ENCODE results near the gene RAC2.

The RAC2 gene

DNA sequence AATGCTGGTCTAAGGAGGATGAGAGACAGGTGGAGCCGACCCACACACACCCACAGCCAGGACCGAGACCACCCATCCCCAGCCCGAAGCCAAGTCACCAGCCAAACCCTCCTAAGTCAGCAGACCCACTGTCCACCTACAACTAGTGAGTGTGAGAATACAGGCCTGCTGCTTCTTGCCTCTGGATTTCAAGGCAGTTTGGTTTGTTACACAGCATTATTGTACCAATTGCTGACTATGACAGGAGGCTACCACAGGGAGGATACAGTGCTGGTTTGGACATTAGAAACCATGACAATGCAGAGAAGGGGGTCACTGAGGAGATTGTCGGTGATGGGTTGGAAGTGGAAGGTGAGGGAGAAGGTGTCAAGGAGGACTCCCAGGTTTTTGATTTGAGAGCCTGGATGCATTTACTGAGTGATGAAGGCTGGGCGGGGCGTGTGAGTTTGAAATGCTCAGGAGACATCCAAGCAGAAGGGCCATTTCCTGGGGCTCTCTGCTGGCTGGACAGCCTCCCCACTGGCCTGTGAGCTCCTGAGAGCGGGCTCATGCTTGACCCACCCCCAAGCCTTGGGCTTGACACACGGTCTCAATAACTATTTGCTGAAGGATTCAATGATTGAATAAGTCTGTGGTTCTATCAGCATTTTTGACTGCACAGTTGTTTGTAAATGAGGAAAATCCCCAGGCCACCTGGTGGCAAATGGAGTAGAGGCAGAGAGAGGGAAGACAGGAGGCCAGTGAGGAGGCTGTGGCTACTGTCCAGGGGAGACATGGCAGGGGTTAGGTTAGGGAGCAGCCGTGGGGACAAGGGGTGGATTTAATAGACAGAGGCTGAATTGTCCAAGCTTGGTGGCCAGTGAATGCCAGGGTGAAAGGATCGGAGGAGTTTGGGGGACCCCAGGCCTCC, 22.4 kb downstream of the RAC2 start:
- H3K36me3 ChIP-seq (ENCODE audit: control insufficient read depth, insufficient read depth, low read length) = peaks cover 21% of the 10 kb centered on the region
- TF ChIP-seq, protein P1, sequence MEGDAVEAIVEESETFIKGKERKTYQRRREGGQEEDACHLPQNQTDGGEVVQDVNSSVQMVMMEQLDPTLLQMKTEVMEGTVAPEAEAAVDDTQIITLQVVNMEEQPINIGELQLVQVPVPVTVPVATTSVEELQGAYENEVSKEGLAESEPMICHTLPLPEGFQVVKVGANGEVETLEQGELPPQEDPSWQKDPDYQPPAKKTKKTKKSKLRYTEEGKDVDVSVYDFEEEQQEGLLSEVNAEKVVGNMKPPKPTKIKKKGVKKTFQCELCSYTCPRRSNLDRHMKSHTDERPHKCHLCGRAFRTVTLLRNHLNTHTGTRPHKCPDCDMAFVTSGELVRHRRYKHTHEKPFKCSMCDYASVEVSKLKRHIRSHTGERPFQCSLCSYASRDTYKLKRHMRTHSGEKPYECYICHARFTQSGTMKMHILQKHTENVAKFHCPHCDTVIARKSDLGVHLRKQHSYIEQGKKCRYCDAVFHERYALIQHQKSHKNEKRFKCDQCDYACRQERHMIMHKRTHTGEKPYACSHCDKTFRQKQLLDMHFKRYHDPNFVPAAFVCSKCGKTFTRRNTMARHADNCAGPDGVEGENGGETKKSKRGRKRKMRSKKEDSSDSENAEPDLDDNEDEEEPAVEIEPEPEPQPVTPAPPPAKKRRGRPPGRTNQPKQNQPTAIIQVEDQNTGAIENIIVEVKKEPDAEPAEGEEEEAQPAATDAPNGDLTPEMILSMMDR (IDR thresholded peaks at IDR 0.05; ENCODE audit: insufficient read depth, low read length, poor library complexity, severe bottlenecking) = peak; percentile 9

DNA sequence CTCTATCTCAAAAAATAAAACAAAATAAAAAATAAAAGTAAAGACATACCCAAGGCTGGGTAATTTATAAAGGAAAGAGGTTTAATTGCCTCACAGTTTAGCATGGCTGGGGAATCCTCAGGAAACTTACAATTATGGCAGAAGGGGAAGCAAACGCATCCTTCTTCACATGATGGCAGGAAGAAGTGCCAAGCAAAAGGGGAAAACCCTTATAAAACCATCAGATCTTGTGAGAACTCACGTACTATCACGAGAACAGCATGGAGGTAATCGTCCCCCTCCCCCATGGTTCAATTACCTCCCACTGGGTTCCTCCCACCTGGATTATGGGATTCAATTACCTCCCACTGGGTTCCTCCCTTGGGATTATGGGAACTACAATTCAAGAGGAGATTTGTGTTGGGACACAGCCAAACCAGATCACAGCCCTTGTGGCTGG, 23.5 kb downstream of the RAC2 start:
- TF ChIP-seq, protein P1 (IDR thresholded peaks at IDR 0.05; ENCODE audit: insufficient read depth, low read length, poor library complexity, severe bottlenecking) = no peak
- Histone ChIP-seq H3K36me3 (ENCODE audit: control insufficient read depth, insufficient read depth, low read length) (peaks cover 10% of the 10 kb centered on the region), H3K4me3 (replicated peaks; ENCODE audit: low read depth, low read length) (peak overlapping the region; percentile 39; the same call in 1 of the 2 replicates), H3K27me3 (replicated peaks; ENCODE audit: control insufficient read depth, insufficient read depth, low read length) (no peaks in the 10 kb centered on the region)
- DNase-seq (ENCODE audit: extremely low read depth, insufficient read length) = no peak

More for the DNA sequence above, 22.4 kb downstream of the RAC2 start:
- Histone ChIP-seq H3K4me3 (replicated peaks; ENCODE audit: low read depth, low read length) (no peak overlapping the region), H3K27me3 (replicated peaks; ENCODE audit: control insufficient read depth, insufficient read depth, low read length) (no peaks in the 10 kb centered on the region)
- DNase-seq (ENCODE audit: extremely low read depth, insufficient read length) = no peak

DNA sequence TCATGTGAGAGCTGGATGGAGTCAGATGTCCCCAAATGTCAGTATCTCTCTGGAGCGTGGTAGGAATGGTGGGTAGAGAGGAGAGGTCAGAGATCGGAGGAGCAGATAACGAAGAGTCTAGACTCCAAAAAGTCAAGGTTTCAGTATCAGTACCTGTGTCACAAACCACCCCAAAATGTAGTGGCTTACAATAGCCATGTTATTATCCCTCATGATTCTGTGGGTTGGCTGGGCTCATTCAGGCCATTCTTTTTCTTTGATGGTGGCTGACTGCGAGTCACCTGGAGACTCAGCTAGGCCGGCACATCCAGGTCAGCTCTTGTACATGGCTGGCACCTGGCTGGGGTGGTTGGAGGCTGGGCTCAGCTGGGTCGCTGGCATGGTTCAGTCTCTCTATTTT, 24.5 kb downstream of the RAC2 start:
- TF ChIP-seq, protein P1 (IDR thresholded peaks at IDR 0.05; ENCODE audit: insufficient read depth, low read length, poor library complexity, severe bottlenecking) = no peak
- no peaks in the 10 kb centered on the region for H3K27me3 ChIP-seq (replicated peaks; ENCODE audit: control insufficient read depth, insufficient read depth, low read length)
- peak overlapping the region; percentile 39 for H3K4me3 ChIP-seq (replicated peaks; ENCODE audit: low read depth, low read length)
- DNase-seq (ENCODE audit: extremely low read depth, insufficient read length) = peak; percentile 48
- H3K36me3 ChIP-seq (ENCODE audit: control insufficient read depth, insufficient read depth, low read length) = peaks cover 7% of the 10 kb centered on the region

DNA sequence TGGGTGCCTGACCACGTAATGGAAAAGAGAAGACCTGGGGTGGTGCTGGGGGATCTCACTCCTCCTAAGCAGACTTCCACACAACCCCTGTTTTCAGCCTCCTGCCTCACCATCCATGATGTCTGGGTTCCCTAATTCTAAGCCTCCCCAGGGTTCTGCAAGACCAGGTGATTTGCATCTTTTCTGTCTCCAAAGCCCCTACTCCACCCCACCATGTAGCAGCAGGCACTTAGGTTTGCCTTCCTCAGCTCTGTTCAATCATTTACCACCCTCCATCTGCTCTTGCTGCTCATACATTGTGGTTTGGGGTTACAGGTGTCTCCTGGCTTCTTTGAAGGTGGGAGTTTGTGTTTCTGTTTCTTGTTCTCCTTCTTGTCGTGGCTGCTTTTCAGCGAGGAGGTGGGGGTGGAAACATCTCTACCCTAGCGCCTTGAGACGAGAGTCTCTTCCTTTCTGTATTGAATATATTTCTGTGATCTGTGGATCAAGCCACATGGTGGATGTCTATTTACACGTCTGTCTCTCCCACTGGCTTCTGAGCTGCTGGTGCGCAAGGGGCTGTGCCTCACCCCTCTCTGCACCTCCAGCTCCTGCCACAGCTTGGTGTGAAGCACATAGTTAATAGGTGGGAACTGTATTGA, 25.2 kb downstream of the RAC2 start:
- TF ChIP-seq, protein P1 (IDR thresholded peaks at IDR 0.05; ENCODE audit: insufficient read depth, low read length, poor library complexity, severe bottlenecking) = no peak
- Histone ChIP-seq H3K36me3 (ENCODE audit: control insufficient read depth, insufficient read depth, low read length) (peaks cover 3% of the 10 kb centered on the region), H3K27me3 (replicated peaks; ENCODE audit: control insufficient read depth, insufficient read depth, low read length) (no peaks in the 10 kb centered on the region), H3K4me3 (replicated peaks; ENCODE audit: low read depth, low read length) (peak overlapping the region; percentile 39)
- peak; percentile 78 for DNase-seq (ENCODE audit: extremely low read depth, insufficient read length)

DNA sequence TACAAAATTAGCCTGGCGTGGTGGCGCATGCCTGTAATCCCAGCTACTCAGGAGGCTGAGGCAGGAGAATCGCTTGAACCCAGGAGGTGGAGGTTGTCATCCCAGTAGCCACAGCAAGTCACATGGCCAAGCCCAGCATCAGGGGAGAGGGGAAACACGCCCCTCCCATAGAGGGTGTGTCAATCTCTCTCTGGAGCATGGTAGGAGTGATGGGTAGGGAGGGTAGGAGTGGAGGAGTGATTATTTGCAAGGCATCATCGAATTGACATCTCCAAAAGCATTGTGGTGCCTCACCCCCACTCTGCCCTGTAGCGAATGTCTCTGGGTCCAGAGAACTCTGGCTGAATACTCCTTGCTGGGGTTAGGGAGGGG, 25.7 kb downstream of the RAC2 start:
- no peaks in the 10 kb centered on the region; the same call in 1 of the 2 replicates for H3K36me3 ChIP-seq (ENCODE audit: control insufficient read depth, insufficient read depth, low read length)
- no peaks in the 10 kb centered on the region for H3K27me3 ChIP-seq (replicated peaks; ENCODE audit: control insufficient read depth, insufficient read depth, low read length)
- TF ChIP-seq, protein P1 (IDR thresholded peaks at IDR 0.05; ENCODE audit: insufficient read depth, low read length, poor library complexity, severe bottlenecking) = no peak
- DNase-seq (ENCODE audit: extremely low read depth, insufficient read length) = peak; percentile 47
- H3K4me3 ChIP-seq (replicated peaks; ENCODE audit: low read depth, low read length) = no peak overlapping the region

Data from GM06990 (cell line).